HG03135 (cell line): ENCODE results near the gene HSPBP1.
A peak's percentile ranks its signal among the peaks of the same experiment; 100 is the strongest.

ENCODE experiments used
- ATAC-seq: cut with Tn5 transposase; IDR thresholded peaks from one replicate; pipeline ENCODE4 v1.9.1; 2021; ENCODE audit warnings: mild to moderate bottlenecking, moderate library complexity; ENCODE audit not compliant: unreplicated experiment

HSPBP1 gene

GRCh38 chr19:55276720-55277430 lies 3.0 kb downstream of the HSPBP1 start:
- peak; percentile 10 for ATAC-seq

GRCh38 chr19:55275851-55276719 lies 3.8 kb downstream of the HSPBP1 start:
- ATAC-seq = peak; percentile 47

GRCh38 chr19:55273978-55274707 lies 5.8 kb downstream of the HSPBP1 start:
- no peak for ATAC-seq

- no peak for ATAC-seq
Observed at GRCh38 chr19:55272142-55272541, 7.8 kb downstream of the HSPBP1 start.

GRCh38 chr19:55270172-55270942 lies 9.6 kb downstream of the HSPBP1 start:
- no peak for ATAC-seq

GRCh38 chr19:55269299-55269698 lies 10.6 kb downstream of the HSPBP1 start:
- no peak for ATAC-seq

- ATAC-seq = no peak
Observed at GRCh38 chr19:55266840-55267239, 13.1 kb downstream of the HSPBP1 start.

GRCh38 chr19:55266404-55266803 lies 13.5 kb downstream of the HSPBP1 start:
- ATAC-seq = no peak

- ATAC-seq = no peak
Observed at GRCh38 chr19:55265723-55266386, 14.1 kb downstream of the HSPBP1 start.

GRCh38 chr19:55265173-55265572 lies 14.7 kb downstream of the HSPBP1 start:
- no peak for ATAC-seq

- no peak for ATAC-seq
Observed at GRCh38 chr19:55264531-55264930, 15.4 kb downstream of the HSPBP1 start.

GRCh38 chr19:55262359-55262758 lies 17.6 kb downstream of the HSPBP1 start:
- ATAC-seq = no peak

GRCh38 chr19:55261671-55262126 lies 18.2 kb downstream of the HSPBP1 start:
- ATAC-seq = no peak

- ATAC-seq = no peak
Observed at GRCh38 chr19:55259540-55260210, 20.2 kb downstream of the HSPBP1 start.

GRCh38 chr19:55258828-55259539 lies 20.9 kb downstream of the HSPBP1 start, which contains the start of gene PPP6R1:
PPP6R1 (minus strand) TSS chr19:55259017; CDS start chr19:55247103, 11,914 bp downstream.
- ATAC-seq = peak; percentile 67

- peak; percentile 5 for ATAC-seq
Observed at GRCh38 chr19:55258476-55258827, 21.5 kb downstream of the HSPBP1 start.

GRCh38 chr19:55257461-55258420 lies 22.2 kb downstream of the HSPBP1 start:
- no peak for ATAC-seq
